GM19035 (cell line): ENCODE measurements around the gene ZNF280B.
"Not testable (repeated sequence)": the region's sequence is repeated elsewhere in the genome, so short reads cannot be mapped to it uniquely, and the experiment has no call there.

Experiments used
- ATAC-seq: cut with Tn5 transposase; IDR thresholded peaks from one replicate; pipeline ENCODE4 v1.9.1; 2021; ENCODE audit not compliant: unreplicated experiment

The ZNF280B gene

DNA sequence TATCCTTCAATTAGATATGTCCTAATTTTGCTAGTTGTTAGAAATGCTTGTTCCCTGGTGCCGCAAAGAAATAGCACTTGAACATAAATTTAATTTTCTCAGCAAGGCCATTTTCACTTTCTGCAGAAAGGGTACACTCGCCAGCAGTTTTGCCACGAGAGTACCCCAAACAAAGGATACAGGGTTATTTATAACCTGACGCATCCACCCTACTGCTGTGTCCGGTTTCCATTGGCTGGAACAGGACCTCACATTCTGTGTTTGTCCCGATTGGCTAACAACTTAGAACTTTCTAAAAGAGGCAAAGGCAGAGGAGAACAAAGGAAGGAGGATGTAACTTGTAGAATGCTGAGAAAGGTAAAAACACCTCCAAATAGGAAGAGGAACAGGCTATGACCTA, 1.4 kb upstream of the ZNF280B start:
- not testable (repeated sequence) for ATAC-seq

DNA sequence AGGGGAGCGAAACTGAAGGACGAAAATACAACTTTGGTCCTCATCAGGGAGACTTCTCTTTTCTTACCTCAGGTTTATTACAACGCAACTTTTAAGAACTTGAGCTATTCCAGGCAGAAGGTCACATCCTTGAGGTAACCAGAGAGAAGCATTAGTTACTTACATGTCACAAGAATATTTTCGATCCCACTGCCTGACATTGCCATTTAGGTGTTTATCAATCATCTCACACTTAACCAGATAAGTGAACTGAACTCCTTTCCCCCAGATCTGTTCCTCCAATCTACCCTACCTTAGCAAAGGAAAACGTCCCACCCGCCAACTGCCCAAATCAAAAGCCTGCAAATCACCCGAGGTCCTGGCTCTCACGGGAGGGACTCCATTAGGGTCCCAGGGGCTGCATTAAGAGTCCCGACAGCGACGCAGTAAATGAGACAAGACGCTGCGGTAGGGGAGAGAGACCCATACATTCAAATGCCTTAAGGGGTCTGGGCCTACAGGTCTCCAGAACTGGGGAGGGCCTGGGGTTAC, 734 bp downstream of the ZNF280B start:
- ATAC-seq: no peak

DNA sequence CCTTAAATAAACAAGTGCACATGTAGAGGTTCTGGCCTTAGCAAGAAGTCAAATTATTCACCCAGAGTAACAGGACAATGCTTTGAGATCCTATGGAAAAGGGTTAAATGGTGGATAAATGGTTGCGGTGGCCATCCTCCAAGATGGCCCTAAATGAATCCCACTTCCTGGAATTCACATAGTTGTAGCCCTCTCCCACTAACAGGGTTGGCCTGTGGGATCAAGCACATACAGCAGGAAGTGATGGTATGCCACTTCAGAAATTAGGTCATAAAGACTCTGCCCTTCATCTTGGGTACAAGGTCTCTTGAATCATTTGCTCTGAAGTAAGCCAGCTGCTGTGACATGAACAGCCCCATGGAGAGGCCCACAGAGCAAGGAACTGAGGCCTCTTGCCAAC, 1.8 kb downstream of the ZNF280B start:
- ATAC-seq: no peak

DNA sequence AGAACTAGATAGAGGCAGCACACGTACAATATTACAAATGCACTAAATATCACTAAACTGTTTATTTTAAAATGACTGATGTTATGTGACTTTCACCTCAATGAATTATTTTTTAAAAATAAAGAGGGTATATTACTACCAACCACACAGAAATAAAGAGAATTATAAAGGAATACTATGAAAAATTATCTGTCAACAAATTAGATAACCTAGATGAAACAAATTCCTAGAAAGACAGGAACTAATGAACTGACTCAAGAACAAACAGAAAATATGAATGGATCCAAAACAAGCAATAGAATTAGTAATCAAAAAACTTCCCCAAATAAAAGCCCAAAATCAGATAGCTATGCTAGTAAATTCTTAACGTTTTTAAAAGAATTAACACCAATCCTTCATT, 10.3 kb downstream of the ZNF280B start:
- no peak for ATAC-seq

DNA sequence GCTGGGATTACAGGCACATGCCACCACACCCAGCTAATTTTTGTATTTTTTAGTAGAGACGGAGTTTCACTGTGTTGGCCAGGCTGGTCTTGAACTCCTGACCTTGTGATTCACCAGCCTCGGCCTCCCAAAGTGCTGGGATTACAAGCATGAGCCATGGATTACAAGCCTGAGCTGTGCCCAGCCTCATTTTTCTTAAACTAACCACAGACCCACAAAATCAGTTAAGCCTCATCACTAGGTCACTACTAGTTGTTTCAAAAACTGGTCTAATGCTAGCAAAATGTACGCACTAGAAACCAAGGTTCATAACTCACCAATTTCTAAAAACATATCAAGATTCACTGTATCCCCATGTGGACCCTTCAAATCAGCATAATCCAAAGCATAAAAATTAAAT, 17.0 kb downstream of the ZNF280B start:
- not testable (repeated sequence) for ATAC-seq

DNA sequence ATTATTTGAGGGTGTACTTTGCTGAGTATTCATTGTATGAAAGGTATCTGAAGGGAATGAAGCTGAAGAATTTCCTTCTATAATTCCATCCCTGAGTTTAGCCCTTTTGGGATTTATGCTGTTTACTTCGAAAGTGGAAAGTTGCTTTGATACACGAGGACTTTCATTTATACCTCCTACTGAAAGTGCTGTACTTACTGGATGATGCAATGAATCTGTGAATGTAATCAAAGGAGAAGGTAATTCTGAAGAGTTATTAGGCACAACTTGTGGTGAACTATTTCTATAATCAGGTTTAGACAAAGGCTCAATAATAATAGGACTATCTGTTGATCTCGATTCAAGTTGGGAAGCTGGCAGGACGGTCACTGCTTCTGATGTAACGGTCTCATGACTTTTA, 19.8 kb downstream of the ZNF280B start:
- ATAC-seq: no peak

DNA sequence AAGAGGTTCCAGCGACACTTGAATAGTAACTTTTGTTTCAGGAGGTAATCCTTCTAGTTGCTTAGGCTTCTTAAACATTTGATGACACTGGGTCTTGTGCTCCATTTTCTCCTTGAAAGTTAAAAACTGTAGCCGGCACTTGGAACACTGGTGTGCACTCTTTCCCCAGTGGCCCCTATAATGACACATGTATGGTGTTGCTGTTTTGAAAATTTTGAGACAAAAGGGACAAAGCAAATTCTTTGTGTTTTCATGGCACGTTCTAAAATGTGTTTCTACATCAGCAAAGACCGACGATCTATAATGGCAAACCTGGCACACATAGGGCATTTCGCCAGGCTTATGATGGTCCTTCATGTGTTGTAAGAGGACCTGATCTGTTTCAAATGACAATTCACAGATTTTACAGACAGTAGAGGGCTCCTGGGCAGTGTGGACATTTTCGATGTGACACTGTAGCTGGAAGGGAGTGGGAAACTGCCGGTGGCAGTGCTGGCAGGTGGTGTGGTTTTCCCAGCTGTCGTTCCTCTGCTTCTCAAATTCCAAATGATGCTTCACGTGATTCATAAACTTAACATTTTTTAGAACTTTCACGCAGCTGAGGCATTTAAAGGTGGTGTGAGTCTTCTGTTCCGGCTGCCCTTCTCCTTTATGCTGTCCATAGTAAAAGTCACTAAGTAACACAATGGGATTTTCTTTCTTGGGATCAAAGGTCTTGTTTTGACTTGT, 20.5 kb downstream of the ZNF280B start:
- no peak for ATAC-seq

DNA sequence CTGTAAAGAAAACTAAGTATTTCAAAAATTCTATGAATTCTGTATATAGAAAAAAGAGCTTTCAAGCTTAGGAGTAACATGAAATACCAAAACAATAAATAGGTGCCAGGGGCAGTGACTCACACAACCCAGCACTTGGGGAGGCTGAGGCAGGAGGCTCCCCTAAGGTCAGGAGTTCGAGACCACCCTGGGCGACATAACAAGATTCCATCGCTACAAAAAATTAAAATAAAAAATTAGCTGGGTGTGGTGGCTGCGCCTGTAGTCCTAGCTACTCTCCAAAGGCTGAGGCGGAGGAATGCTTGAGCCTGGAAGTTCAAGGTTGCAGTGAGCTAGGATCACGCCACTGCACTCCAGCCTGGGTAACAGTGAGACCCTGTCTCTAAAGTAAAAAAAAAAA, 21.5 kb downstream of the ZNF280B start:
- ATAC-seq: no peak

DNA sequence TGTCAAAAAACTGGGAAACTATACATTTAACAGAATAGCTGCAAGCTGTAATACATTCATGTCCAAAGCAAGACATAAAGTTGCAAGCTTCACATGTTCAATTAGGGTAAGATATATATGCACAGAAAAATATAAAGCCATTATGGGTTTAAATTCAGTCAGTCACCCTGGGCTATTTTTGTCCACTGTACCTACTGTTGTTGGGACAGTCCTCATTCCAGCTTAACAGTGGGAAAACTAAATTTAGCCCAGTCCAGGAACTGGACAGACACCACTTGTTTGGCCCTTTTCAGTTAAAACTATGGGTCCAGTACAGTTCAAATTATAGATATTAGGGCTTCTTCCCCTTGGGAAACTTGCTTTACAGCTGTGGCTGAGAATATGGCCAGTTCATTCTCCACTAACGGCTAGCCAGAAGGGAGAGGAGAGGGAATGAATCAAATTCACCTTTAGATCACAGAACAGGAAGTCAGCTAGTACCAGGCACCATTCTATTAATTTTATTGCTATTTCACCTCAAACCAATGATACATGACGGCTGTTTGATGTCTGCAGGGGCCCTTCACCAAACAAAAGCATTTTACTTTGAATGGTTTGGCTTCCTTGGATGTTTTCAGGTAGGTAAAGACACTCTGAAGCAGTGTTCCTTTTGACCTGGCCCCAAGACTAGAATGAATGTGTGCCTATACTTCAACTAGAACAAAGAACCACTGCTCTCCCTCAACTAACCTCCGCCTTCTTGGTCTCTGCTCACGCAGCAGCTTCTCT, 22.2 kb downstream of the ZNF280B start:
- ATAC-seq: no peak

DNA sequence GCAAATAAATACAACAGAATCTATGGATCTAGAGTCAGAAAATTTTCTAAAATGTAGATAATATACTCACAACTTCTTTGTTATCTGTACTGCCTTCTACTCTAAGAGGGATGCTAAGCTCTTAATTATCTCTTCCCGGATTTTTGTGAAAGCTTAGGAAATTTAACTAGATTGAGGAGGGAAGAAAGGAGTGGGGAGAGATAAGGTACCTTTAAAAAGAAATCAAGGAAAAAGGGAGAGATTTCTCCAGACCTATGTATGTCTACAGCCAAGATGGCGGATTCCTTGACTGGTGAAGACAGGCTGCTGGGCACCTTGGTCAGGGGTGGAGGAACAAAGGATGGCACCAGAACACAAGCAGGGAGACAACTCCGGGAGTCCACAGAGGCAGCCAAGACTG, 23.0 kb downstream of the ZNF280B start:
- no peak for ATAC-seq

DNA sequence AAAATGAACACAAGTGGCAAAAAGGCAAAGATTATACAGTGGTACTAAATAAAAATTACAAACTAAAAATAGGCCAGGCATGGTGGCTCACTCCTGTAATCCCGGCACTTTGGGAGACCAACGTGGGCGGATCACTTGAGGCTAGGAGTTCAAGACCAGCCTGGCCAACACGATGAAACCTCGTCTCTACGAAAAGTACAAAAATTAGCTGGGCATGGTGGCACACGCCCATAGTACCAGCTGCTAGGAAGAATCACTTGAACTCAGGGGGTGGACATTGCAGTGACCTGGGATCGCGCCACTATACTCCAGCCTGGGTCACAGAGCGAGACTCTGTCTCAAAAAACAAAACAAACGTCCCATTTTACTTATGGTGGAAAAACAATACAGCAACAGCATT, 24.5 kb downstream of the ZNF280B start:
- ATAC-seq: no peak

DNA sequence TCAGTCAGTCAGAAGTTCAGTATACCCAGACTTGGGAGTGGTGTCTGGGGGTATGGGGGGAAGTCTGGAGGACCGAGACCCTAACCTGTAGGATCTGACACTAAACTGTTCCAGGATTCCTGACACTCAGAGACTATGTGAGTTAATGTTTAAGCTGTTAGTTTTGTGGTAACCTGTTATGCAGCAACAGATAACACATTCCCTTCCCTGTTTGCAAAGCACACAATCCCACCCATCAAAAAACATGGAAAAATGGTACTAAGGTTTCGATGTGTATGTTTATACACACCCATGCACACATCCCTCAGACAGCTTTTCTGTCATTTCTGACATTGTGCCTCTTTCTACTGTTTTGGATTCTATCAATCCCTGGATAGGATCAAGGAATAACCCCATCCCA, 27.6 kb downstream of the ZNF280B start:
- no peak for ATAC-seq

DNA sequence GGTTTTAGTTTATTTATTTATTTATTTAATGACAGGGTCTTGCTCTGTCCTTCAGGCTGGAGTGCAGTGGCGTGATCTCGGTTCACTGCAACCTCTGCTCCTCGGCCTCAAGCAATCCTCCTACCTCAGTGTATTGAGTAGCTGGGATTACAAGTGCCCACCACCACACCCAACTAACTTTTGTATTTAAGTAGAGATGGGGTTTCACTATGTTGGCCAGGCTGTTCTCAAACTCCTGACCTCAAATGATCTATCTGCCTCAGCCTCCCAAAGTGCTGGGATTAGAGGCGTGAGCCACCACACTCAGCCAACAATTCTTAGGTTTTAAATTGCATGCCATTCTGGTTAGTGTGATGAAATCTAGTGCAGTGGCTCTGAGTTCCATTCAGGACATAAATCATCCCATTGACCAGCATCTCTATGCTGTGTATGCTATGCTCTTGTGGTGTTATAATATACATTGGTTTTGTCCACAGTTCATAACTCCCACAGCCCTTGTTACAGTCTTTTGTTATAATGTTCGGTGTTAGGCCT, 28.5 kb downstream of the ZNF280B start:
- no peak for ATAC-seq

DNA sequence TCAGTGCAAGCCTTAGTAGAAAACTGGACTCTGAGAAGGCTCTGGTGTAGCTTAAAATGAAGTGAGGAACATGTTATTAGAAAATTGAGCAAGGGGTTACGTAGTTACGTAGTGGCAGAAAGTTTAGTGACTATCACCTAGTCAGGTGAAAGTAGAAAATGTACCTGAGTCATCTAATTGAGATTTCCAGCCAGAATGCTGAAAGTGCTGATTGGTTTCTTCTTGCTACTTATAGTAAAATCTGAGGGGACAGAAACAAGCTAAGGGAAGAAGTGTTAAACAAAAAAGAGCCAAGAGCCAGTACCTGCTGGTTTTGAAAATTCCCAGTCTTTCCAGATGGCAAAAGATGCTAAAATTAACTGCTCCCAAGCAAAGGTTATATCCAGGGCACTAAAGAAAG, 29.4 kb downstream of the ZNF280B start:
- no peak for ATAC-seq

DNA sequence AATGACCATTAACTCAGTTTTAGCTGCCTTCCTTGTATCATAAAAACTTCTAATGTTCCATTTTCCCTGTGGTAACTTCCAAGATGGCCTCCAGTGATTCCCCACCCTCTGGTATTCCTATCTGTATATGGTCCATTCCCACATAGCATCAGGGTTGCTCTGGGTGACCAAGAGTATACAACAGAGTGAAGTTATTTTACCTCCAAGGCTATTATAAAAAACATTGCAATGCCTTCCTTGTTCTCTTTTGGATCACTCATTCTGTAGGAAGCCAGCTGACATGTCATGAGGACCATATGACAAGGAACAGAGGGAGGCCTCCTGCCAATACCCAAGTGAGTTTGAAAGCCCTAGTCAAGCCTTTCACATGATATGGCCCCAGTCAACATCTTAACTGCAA, 30.1 kb downstream of the ZNF280B start:
- ATAC-seq: no peak

DNA sequence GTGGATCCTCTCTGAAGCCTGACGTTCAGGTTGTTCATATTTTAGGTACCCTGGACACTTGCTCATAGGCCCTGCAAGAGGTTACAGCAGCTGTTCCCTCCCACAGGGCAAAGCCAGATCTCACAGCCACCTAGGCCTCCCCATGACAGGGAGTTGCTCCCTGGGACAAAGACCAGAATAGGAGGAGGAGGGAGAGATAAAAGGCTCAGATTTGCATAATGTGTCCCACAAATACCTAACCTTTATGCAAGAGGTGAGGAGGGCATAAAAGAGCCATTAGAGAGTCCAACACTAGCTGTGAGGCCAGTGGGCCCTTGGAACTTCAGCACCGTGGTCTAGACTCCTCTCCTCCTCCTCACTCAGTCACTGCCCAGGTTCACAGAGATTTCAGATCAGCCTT, 33.8 kb downstream of the ZNF280B start:
- ATAC-seq: no peak

DNA sequence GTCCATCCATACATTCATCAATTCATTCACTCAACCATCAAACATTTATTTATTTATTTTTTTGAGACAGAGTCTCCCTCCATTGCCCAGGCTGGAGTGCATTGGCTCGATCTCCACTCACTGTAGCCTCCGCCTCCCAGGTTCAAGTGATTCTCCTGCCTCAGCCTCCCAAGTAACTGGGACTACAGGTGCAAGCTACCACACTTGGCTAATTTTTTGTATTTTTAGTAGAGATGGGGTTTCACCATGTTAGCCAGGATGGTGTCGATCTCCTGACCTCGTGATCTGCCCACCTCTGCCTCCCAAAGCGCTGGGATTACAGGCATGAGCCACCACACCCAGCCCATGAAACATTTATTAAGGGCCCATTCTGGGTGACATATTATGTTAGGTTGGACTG, 37.4 kb downstream of the ZNF280B start:
- not testable (repeated sequence) for ATAC-seq

DNA sequence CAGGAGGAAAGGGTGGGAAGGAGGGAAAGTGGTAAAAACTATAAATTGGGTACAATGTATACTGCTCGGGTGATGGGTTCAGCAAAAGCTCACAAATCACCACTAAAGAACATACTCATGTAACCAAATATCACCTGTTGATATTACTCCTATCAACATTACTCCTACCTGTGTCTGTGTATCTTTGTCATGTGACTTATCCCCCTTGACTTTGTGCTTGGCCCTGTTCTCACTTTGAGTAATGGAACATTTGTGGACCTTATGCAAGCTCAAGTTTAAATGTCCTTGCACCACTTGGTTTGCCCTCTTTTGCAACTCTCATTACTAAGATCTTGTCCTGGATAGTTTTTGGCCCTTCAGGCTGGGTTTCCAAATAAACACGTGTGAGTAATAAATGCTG, 39.0 kb downstream of the ZNF280B start:
- no peak for ATAC-seq

DNA sequence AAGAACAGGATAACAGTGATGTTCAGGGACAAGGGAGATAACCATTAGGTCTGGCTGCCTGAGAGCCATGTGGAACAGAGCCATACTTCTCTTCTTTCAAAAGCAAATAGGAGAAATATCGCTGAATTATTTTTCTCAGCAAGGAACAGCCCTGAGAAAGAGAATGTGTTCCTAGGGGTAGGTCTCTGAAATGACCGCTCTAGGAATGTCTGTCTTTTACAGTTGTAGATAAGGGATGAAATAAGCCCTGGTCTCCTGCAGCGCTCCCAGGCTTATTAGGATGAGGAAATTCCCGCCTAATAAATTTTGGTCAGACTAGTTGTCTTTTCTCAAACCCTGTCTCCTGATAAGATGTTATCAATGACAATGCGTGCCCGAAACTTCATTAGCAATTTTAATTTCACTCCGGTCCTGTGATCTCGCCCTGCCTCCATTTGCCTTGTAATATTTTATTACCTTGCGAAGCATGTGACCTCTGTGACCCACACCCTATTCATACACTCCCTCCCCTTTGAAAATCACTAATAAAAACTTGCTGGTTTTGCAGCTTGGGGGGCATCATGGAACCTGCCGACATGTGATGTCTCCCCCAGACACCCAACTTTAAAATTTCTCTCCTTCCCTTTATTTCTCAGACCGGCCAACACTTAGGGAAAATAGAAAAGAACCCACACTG, 39.6 kb downstream of the ZNF280B start:
- ATAC-seq: not testable (repeated sequence)

DNA sequence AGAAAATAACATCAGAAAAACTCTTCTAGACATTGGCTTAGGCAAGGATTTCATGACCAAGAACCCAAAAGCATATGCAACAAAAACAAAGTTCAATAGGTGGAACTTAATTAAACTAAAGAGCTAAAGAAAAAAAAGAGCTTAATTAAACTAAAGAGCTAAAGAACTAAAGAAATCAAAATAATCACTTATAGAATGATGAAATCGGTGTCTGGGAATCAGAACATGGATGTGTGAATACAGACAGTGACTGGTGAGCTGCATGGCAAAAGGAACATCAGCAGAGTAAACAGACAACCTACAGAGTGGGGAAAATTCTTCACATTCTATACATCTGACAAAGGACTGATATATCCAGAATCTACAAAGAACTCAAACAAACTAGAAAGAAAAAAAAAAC, 41.4 kb downstream of the ZNF280B start:
- no peak for ATAC-seq

DNA sequence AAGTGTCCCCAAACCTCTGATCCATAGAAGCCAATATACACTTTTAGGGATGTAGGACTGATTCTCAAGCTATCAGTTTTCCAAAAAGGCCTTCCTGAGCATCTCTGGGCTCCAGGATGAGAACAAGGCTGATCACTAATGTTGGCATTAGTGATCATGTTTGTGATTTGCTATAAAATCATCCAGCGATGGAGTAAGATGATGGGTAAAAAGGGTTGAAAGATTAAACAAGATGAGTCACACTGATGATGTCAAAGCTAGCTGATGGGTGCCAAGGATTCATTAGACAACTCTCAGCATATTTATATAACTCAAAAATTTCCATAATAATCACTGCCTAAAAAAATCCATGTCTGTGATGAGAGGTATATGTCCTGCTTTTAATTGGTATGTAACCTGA, 42.8 kb downstream of the ZNF280B start:
- ATAC-seq: no peak
